ENCODE data around the gene PTGFRN. TPM values are rescaled to one million over a fixed set of nuclear protein-coding genes. Genes with fewer than 3 reads are reported as not detected.

The PTGFRN gene
- total RNA-seq, 1 experiment from 2014 or later, result 38.7 TPM

- POLR2A ChIA-PET, result interaction anchor here (1.1 kb wide), 1 partner anchor 53 kb away, joined by 3 read pairs; no protein-coding TSS in a partner anchor
- TF ChIP-seq GTF2I (CRISPR knock-in tag; conservative IDR thresholded peaks at IDR 0.05), result no peak
- no peak for TF ChIP-seq CREM (CRISPR knock-in tag; IDR thresholded peaks at IDR 0.05)
- no peak for TF ChIP-seq ZNF263 (CRISPR knock-in tag; IDR thresholded peaks at IDR 0.05; ENCODE audit: low read depth)
- no peak for TF ChIP-seq ZMAT4 (CRISPR knock-in tag; IDR thresholded peaks at IDR 0.05)
- no peaks in the 10 kb centered on the region for H3K9me3 Mint-ChIP-seq
- H3K4me3 Mint-ChIP-seq, result no peak overlapping the region
- DNase-seq (ENCODE audit: low spot score), result no peak
- CTCF ChIA-PET, result no interaction called here
- peaks cover 21% of the 10 kb centered on the region for H3K4me1 Mint-ChIP-seq
- no peak overlapping the region for H3K27ac Mint-ChIP-seq
- H3K36me3 Mint-ChIP-seq, result no peaks in the 10 kb centered on the region
- no peak for ATAC-seq
- peaks cover 4% of the 10 kb centered on the region for H3K27me3 Mint-ChIP-seq (ENCODE audit: low read depth)
Measured at GRCh38 chr1:117038236-117038635, 128.5 kb downstream of the PTGFRN start.

Other genes starting within 250 kb of the PTGFRN start
- gene IGSF3, start 242.2 kb upstream of the PTGFRN start, total RNA-seq (2021), result 31.7 to 32.4 TPM (median 32.1 TPM) in 3 replicates
- gene CD2, start 155.5 kb upstream of the PTGFRN start, total RNA-seq (2021), result 0.13 to 0.44 TPM (median 0.32 TPM) in 3 replicates
- gene CD101, start 91.8 kb downstream of the PTGFRN start, total RNA-seq (2021), result 1.3 to 1.6 TPM (median 1.4 TPM) in 3 replicates
- gene TTF2, start 150.4 kb downstream of the PTGFRN start, total RNA-seq (2021), result 78.9 to 88.8 TPM (median 79.1 TPM) in 3 replicates
- 11.8 to 17.7 TPM (median 15.7 TPM) in 3 replicates for gene TRIM45, start 211.8 kb downstream of the PTGFRN start, total RNA-seq (2021)

Measured in WTC11 (cell line).